Skeletal muscle cell (primary cell): Measurements from ENCODE around the gene CYP1A1.
A peak's percentile ranks its signal among the peaks of the same experiment; 100 is the strongest.

Source experiments
- DNase-seq: peaks from one replicate; pipeline ENCODE4 v3.0.0-alpha.2; 2010; ENCODE audit warnings: low read depth
- H3K4me3 ChIP-seq: 2 replicates; pipeline ENCODE4 v1.5.1; 2011; ENCODE audit warnings: low read depth, mild to moderate bottlenecking, control low read depth, low read length, moderate library complexity

Gene CYP1A1

DNA sequence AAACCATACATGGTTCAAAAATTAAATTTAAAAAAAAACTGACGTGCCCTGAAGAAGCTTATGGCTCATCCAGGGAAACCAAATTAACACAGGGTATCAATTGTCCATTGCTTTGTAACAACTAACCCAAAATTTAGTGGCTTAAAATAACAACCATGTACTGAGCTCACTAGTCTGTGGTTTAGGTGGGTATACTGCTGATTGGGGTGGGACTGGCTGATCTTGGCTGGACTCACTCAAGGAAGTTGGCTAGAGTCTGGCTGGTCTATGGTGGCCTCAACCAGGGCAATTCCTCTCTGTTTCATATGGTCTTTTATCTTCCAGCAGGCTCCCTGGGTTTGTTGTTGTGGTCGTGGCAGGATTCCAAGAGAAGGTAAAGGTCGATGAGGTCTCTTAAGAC, 15.4 kb downstream of the CYP1A1 start:
- no peak for DNase-seq
- no peak overlapping the region for H3K4me3 ChIP-seq

DNA sequence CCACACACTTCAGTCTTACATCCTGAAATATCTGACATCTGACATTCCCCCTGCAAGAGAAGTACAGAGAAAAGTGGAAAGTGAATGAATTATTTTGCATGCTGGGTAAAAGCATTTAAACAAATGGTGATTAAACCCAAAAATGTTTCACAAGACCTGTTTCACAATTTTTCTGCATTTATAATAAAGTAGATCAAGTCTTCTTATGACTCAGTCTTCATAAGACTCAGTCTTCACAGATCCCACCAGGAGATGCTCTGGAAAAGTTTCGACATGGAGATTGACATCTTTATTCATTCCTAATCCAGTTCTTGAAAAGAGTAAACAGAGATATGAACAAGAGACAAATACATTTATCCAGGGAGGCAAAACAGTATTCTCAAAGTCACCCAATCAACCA, 16.3 kb downstream of the CYP1A1 start:
- no peak for DNase-seq
- no peak overlapping the region for H3K4me3 ChIP-seq

DNA sequence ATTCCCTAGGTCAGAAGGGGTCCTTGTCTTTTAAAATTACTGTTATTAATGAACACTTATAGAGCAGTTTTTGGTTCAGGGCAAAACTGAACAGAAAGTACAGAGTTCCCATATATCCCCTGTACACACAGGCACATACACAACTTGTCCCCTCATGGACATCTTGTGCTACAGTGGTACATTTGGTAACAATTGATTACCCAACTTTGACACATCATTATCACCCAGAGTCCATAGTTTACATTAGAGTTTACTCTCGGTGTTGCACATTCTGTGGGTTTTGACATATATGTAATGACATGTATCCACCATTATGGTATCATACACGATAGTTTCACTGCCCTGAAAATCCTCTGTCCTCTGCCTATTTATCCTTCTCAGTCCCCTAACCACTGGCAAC, 28.5 kb downstream of the CYP1A1 start:
- DNase-seq = no peak
- peak overlapping the region; percentile 75 for H3K4me3 ChIP-seq

- peak overlapping the region; percentile 75 for H3K4me3 ChIP-seq
- DNase-seq = no peak
These were observed 29.0 kb downstream of the CYP1A1 start for GRCh38 chr15:74696398-74696729.

- peak within 1 kb of the TSS; percentile 75 for H3K4me3 ChIP-seq
- peak; percentile 34 for DNase-seq
These were observed 29.5 kb downstream of the CYP1A1 start, which contains the start of gene EDC3 for GRCh38 chr15:74695597-74696397. Gene EDC3 (minus strand): TSS chr15:74696024. CDS start chr15:74675124, 20,900 bp downstream.

DNA sequence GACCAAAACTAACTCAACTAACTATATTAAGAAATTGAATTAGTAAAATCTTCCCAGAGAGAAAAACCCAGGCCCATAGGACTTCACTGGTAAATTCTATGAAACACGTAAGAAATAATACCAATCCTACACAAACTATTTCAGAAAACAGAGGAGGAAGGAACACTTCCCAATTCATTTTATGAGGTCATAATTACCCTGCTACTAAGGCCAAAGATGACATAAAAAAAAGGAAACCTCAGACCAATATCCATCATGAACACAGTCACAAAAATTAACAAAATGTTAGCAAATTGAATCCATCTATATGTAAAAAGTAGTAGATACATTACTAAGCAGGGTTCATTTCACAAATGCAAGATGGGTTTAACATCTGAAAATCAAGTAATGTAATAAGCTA, 33.0 kb downstream of the CYP1A1 start:
- DNase-seq = no peak
- no peak overlapping the region for H3K4me3 ChIP-seq

DNA sequence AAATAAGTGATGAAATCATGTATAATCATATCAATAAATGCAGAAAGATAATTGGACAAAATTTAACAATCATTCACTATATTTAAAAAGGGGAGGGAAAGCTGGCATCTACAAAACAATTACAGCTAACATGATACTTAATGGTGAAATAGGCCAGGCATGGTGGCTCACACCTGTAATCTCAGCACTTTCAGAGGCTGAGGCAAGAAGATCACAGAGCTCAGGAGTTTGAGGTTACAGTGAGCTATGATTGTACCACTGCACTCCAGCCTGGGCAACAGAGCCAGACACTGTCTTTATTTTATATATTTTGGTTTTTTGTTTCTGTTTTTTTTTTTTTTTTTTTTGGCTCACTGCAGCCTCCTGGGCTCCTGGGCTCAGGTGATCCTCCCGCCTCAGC, 41.6 kb downstream of the CYP1A1 start:
- no peak for DNase-seq
- H3K4me3 ChIP-seq = no peak overlapping the region

DNA sequence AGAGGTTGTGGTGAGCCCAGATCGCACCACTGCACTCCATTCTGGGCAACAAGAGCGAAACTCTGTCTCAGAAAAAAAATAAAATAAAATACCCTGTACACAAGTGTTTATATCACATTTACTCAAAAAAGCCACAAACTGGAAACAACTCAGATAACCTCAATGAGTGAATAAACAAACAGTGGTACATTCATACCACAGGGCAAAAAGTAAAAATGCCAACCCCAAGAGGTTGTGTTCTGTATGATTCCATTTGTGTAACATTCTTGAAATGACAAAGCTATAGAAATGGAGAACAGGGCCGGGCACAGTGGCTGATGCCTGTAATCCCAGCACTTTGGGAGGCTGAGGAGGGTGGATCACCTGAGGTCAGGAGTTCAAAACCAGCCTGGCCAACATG, 42.4 kb downstream of the CYP1A1 start:
- DNase-seq = no peak
- H3K4me3 ChIP-seq = no peak overlapping the region

- DNase-seq = no peak
- no peak overlapping the region for H3K4me3 ChIP-seq
These were observed 44.9 kb downstream of the CYP1A1 start for GRCh38 chr15:74680456-74680855.

DNA sequence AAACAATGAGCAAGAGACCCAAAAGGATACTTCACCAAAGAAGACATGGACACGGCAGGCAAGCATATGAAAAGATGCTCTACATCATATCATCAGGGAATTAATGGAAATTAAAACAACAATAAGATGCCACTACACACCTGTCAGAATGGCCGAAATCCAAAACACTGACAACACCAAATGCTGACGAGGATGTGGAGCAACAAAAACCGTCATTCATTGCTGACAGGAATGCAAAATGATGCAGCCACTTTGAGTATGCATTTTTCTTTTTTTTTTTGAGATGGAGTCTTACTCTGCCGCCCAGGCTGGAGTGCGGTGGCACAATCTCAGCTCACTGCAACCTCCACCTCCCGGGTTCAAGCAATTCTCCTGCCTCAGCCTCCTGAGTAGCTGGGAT, 48.5 kb downstream of the CYP1A1 start:
- H3K4me3 ChIP-seq = no peak overlapping the region
- DNase-seq = no peak

DNA sequence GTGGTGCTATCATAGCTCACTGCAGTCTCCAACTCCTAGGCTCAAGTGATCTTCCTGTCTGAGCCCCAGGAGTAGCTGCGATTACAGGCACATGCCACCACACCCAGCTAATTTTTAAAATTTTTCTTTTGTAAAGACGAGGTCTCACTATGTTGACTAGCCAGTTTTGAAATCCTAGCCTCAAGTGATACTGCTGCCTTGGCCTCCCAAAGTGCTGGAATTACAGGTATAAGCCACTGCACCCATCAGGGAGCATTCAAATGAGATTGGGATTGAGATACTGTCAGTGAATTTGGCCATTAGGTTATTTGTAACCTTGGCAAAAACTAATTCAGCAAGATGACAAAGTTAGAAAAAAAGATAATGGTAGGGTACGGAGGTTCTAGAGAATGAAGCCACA, 51.2 kb downstream of the CYP1A1 start:
- DNase-seq = no peak
- no peak overlapping the region for H3K4me3 ChIP-seq

DNA sequence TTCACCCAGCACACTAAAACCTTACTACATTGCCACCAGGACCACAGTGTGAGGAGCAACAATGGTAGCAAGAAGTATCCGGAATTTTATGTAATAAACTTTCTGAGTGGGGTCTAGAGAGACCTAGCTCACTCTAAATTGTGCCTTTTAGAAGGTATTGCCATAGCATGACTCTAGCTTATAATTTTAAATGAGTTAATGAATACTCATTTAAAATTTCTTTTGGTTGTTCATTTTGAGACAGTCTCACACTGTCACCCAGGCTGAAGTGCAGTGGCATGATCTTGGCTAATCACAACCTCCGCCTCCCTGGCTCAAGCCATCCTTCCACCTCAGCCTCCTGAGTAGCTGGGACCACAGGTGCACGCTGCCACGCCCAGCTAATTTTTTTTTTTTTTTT, 55.7 kb downstream of the CYP1A1 start:
- no peak overlapping the region for H3K4me3 ChIP-seq
- DNase-seq = no peak
